Upper lobe of right lung (tissue), 1 donor: ENCODE measurements around the gene RERE. TPM values are rescaled to one million over a fixed set of nuclear protein-coding genes. Genes with fewer than 3 reads are reported as not detected.
A peak's percentile ranks its signal among the peaks of the same experiment; 100 is the strongest.

Source experiments
- ATAC-seq: fragments of 200-7000 bp; cut with Tn5 transposase; one replicate; pipeline ENCODE4 v1.9.1; 2020; ENCODE audit warnings: mild to moderate bottlenecking, moderate library complexity
- DNase-seq: peaks from one replicate; pipeline ENCODE4 v3.0.0-alpha.2; 2020
- H3K27ac ChIP-seq: fragments of 200-600 bp; one replicate; pipeline ENCODE4 v1.8.0; 2022
- H3K27me3 ChIP-seq: fragments of 200-600 bp; one replicate; pipeline ENCODE4 v1.8.0; 2022; ENCODE audit warnings: mild to moderate bottlenecking
- H3K36me3 ChIP-seq: fragments of 200-600 bp; one replicate; pipeline ENCODE4 v1.8.0; 2022
- H3K4me1 ChIP-seq: fragments of 200-600 bp; one replicate; pipeline ENCODE4 v1.8.0; 2022
- H3K4me3 ChIP-seq: fragments of 200-600 bp; one replicate; pipeline ENCODE4 v1.8.0; 2022; ENCODE audit warnings: mild to moderate bottlenecking
- H3K9me3 ChIP-seq: fragments of 200-600 bp; one replicate; pipeline ENCODE4 v1.8.0; 2022
- CTCF ChIP-seq: fragments of 200-600 bp; IDR thresholded peaks from one replicate; pipeline ENCODE4 v1.8.0; 2022; ENCODE audit warnings: antibody characterized with exemption
- intact Hi-C: fragments of 100-400 bp; cut with DNase I; formaldehyde crosslinking; loops from one replicate; pipeline ENCODE4 v1.11.0; 2022
- total RNA-seq: library from RNA; stranded (reverse); fragmentation: NEBNext Ultra II Directional; extraction: Animal tissue kit (Norgen Biotek cat#: 25700); gene quantifications from one replicate; pipeline ENCODE4 v1.2.1, GENCODE V29; 2021
- donor health status: DM: no; HTN: yes; CAD: no; lungs with severe emphysema.

RERE gene
- total RNA-seq, 1 donor from 2014 or later = 99.6 TPM

GRCh38 chr1:8529901-8530300 lies 287.5 kb downstream of the RERE start:
- intact Hi-C loops = no loop called here
- no peak for DNase-seq
- Histone ChIP-seq H3K36me3 (no peaks in the 10 kb centered on the region), H3K9me3 (no peaks in the 10 kb centered on the region), H3K4me1 (peaks cover 16% of the 10 kb centered on the region), H3K4me3 (no peak overlapping the region), H3K27ac (no peak overlapping the region), H3K27me3 (no peaks in the 10 kb centered on the region)
- no peak for TF ChIP-seq CTCF
- ATAC-seq = no peak

- peak overlapping the region; percentile 84 for H3K27ac ChIP-seq
- intact Hi-C loops = no loop called here
Measured at GRCh38 chr1:8527941-8528340, 289.5 kb downstream of the RERE start.

GRCh38 chr1:8525558-8526275 lies 291.7 kb downstream of the RERE start:
- intact Hi-C loops = no loop called here
- ATAC-seq (peak; percentile 99), DNase-seq (peak; percentile 73)
- Histone ChIP-seq H3K36me3 (no peaks in the 10 kb centered on the region), H3K9me3 (no peaks in the 10 kb centered on the region), H3K4me3 (peak overlapping the region; percentile 48), H3K27ac (peak overlapping the region; percentile 84), H3K4me1 (peaks cover 39% of the 10 kb centered on the region), H3K27me3 (no peaks in the 10 kb centered on the region)
- TF ChIP-seq CTCF = no peak

More at GRCh38 chr1:8527941-8528340, 289.5 kb downstream of the RERE start:
- no peak overlapping the region for H3K4me3 ChIP-seq
- ATAC-seq (no peak), DNase-seq (no peak)
- no peaks in the 10 kb centered on the region for H3K27me3 ChIP-seq
- peaks cover 36% of the 10 kb centered on the region for H3K4me1 ChIP-seq
- no peak for TF ChIP-seq CTCF
- no peaks in the 10 kb centered on the region for H3K36me3 ChIP-seq
- H3K9me3 ChIP-seq = no peaks in the 10 kb centered on the region

GRCh38 chr1:8525216-8525557 lies 292.3 kb downstream of the RERE start:
- no peaks in the 10 kb centered on the region for H3K36me3 ChIP-seq
- peak overlapping the region; percentile 48 for H3K4me3 ChIP-seq
- H3K27ac ChIP-seq = peak overlapping the region; percentile 84
- no peak for TF ChIP-seq CTCF
- peak; percentile 13 for ATAC-seq
- intact Hi-C loops = no loop called here
- no peaks in the 10 kb centered on the region for H3K27me3 ChIP-seq
- no peak for DNase-seq
- H3K9me3 ChIP-seq = no peaks in the 10 kb centered on the region
- H3K4me1 ChIP-seq = peaks cover 39% of the 10 kb centered on the region

- no peaks in the 10 kb centered on the region for H3K36me3 ChIP-seq
- H3K4me1 ChIP-seq = peaks cover 39% of the 10 kb centered on the region
- no peak for DNase-seq
- no peaks in the 10 kb centered on the region for H3K9me3 ChIP-seq
- peak overlapping the region; percentile 48 for H3K4me3 ChIP-seq
- H3K27me3 ChIP-seq = no peaks in the 10 kb centered on the region
- no peak for ATAC-seq
- intact Hi-C loops = no loop called here
- peak overlapping the region; percentile 84 for H3K27ac ChIP-seq
- no peak for TF ChIP-seq CTCF
Measured at GRCh38 chr1:8524627-8525157, 292.7 kb downstream of the RERE start.
